H1 (cell line): ENCODE measurements around the gene BMPR1A.

Source experiments
- CREB1 ChIP-seq: IDR thresholded peaks from 2 replicates; pipeline ENCODE4 v1.6.1; 2012; ENCODE audit warnings: inconsistent platforms
- EP300 ChIP-seq, 2 experiments: IDR thresholded peaks; 1 replicate in 1 of 2; 2 replicates in 1 of 2; pipeline ENCODE4 v1.6.1; 2011 to 2012; ENCODE audit warnings: low read depth in 2 of 2, low read length in 2 of 2, mild to moderate bottlenecking in 2 of 2, borderline replicate concordance in 1 of 2, inconsistent platforms in 1 of 2, moderate library complexity in 1 of 2
- KDM1A ChIP-seq: fragments of 200-600, 300-600 bp; sonication (generic); IDR thresholded peaks from 2 replicates; pipeline ENCODE4 v1.7.1; 2016; ENCODE audit warnings: mild to moderate bottlenecking, low read length, borderline replicate concordance
- POLR2A ChIP-seq, 2 experiments: IDR thresholded peaks; 1 replicate in 1 of 2; 2 replicates in 1 of 2; pipeline ENCODE4 v1.6.1; 2011; ENCODE audit warnings: low read depth in 2 of 2, low read length in 2 of 2, mild to moderate bottlenecking in 2 of 2; ENCODE audit errors: control extremely low read depth in 1 of 2
- TAF1 ChIP-seq: IDR thresholded peaks from 2 replicates; pipeline ENCODE4 v1.6.1; 2011; ENCODE audit warnings: mild to moderate bottlenecking, low read depth, low read length
- TF ChIP-seq, protein P1 (sequence below), 3 experiments: IDR thresholded peaks; 1 replicate in 2 of 3; 2 replicates in 1 of 3; pipeline versions ENCODE4 v1.5.1 to v1.6.1; 2011; ENCODE audit warnings: low read length in 3 of 3, mild to moderate bottlenecking in 3 of 3, inconsistent platforms in 2 of 3, low read depth in 1 of 3, moderate library complexity in 1 of 3; ENCODE audit not compliant: insufficient read depth in 1 of 3; ENCODE audit errors: control extremely low read depth in 1 of 3
- TF ChIP-seq, protein P2 (sequence below): IDR thresholded peaks from 2 replicates; pipeline ENCODE4 v1.6.1; 2012; ENCODE audit warnings: low read length, inconsistent platforms

DNA sequence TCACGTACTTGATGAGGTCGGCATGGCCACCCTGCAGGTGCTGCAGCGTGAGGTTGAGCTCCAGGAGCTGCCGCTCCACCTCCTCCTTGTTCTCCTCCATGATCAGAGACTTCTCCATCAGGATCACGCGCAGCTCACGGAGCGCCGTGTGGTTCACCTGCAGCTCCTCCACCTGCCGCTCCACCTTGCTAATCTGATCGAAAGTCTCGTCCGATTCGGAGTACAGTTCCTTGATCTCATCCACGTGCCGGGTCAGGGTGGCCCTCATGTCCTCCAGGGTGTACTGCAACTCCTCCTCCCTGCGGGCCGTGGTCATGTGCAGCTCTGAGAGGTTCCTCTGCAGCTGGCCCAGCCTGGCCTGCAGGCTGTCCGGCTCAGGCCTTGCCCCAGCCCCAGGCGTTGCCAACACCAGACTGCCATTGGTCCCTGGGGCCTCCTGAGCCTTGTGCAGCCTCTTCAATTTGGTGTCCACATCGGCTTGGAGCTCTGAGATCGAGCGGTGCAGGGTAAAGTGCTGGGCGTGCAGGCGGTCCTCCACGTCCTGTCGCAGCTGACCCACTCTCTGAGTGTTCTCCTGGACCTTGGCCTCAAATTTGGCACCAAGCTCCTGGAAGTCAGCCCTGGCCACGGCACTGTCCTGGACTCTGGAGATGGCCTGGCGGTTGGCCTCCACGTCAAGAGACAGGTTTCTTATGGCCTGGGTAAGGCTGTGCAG lies 187.1 kb downstream of the BMPR1A start:
- TF ChIP-seq, protein P1, sequence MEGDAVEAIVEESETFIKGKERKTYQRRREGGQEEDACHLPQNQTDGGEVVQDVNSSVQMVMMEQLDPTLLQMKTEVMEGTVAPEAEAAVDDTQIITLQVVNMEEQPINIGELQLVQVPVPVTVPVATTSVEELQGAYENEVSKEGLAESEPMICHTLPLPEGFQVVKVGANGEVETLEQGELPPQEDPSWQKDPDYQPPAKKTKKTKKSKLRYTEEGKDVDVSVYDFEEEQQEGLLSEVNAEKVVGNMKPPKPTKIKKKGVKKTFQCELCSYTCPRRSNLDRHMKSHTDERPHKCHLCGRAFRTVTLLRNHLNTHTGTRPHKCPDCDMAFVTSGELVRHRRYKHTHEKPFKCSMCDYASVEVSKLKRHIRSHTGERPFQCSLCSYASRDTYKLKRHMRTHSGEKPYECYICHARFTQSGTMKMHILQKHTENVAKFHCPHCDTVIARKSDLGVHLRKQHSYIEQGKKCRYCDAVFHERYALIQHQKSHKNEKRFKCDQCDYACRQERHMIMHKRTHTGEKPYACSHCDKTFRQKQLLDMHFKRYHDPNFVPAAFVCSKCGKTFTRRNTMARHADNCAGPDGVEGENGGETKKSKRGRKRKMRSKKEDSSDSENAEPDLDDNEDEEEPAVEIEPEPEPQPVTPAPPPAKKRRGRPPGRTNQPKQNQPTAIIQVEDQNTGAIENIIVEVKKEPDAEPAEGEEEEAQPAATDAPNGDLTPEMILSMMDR (IDR thresholded peaks at IDR 0.05; ENCODE audit: control extremely low read depth in 1 of 3, insufficient read depth in 1 of 3, low read depth in 1 of 3, low read length in 3 of 3) = no peak
- no peak for TF ChIP-seq TAF1
- no peak for TF ChIP-seq POLR2A (IDR thresholded peaks at IDR 0.05; ENCODE audit: control extremely low read depth in 1 of 2, low read depth in 2 of 2, low read length in 2 of 2)
- TF ChIP-seq, protein P2, sequence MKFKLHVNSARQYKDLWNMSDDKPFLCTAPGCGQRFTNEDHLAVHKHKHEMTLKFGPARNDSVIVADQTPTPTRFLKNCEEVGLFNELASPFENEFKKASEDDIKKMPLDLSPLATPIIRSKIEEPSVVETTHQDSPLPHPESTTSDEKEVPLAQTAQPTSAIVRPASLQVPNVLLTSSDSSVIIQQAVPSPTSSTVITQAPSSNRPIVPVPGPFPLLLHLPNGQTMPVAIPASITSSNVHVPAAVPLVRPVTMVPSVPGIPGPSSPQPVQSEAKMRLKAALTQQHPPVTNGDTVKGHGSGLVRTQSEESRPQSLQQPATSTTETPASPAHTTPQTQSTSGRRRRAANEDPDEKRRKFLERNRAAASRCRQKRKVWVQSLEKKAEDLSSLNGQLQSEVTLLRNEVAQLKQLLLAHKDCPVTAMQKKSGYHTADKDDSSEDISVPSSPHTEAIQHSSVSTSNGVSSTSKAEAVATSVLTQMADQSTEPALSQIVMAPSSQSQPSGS = no peak
- no peak for TF ChIP-seq KDM1A
- no peak for TF ChIP-seq EP300 (IDR thresholded peaks at IDR 0.05; ENCODE audit: borderline replicate concordance in 1 of 2, low read depth in 2 of 2, low read length in 2 of 2)
- TF ChIP-seq CREB1 = no peak
